ENCODE data around the gene FBXL5.

The FBXL5 gene

DNA sequence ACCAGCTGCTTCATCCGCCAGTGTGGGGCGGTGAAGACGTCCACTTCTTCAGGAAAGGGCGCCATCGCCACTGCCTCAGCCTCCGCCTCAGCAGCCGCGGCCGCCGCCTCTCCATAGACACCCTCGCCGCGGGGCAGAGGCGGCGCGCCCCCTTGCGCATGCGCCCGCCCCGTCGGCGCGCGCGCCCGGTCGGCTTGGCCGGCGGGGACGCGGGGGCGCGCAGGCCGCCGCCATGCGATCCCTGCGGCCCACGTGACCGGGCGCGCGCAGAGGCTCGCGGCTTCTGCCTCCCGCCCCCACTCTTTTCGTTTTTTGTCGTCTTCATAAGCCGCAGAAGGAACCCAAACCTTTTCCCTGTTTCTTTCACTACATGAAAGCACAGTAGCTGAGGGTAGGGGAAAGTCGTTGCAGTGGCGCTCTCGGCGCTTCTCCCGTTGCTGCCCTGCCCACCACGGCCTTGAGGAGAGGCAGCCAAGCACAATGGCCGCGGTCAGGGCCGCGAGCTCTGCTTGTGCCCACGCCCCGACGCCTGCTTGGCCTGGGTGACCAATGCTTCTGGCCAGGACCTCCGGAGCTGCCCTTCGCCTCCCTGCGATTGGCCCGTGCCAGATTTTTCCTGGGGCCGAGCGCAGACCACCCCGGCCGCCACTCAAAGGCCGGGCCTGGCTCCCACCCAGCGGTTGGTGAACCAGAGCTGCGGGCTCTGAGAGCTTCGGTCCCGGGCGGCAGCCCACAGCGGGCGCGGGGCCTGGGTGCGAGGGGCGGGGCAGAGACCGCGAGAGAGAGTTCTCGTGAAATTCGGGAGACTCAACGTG, at the start of gene FBXL5:
Gene FBXL5, minus strand, starts transcription at position 135 of the 815 bp plus-strand sequence. Its CDS starts 70 bp downstream, at position 65.
- Histone ChIP-seq H3K9ac (ENCODE audit: low read depth, low read length) (peak within 1 kb of the TSS; percentile 59), H3K4me1 (ENCODE audit: insufficient read depth, low read length) (peaks cover 16% of the 10 kb centered on the region), H3K36me3 (ENCODE audit: insufficient read depth, low read length) (peaks cover 2% of the 10 kb centered on the region; the same call in 1 of the 2 replicates), H3K9me3 (ENCODE audit: control insufficient read depth, insufficient read depth, low read length) (no peaks in the 10 kb centered on the region)

DNA sequence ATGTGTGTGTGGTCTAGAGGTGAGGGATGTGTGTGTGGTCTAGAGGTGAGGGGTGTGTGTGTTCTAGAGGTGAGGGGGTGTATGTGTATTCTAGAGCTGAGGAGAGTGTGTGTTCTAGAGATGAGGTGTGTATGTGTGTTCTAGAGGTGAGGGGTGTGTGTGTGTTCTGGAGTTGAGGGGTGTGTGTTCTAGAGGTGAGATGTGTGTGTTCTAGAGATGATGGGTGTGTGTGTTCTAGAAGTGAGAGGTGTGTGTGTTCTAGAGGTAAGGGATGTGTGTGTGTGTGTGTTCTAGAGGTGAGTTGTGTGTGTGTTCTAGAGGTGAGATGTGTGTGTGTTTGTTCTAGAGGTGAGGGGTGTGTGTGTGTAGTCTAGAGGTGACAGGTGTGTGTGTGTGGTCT, 49.0 kb upstream of the FBXL5 start:
- Histone ChIP-seq H3K9ac (ENCODE audit: low read depth, low read length) (no peak overlapping the region), H3K36me3 (ENCODE audit: insufficient read depth, low read length) (no peaks in the 10 kb centered on the region), H3K4me1 (ENCODE audit: insufficient read depth, low read length) (0 out of 2 replicates have a peak, but pooled peaks cover 2% of the 10 kb centered on the region), H3K9me3 (ENCODE audit: control insufficient read depth, insufficient read depth, low read length) (no peaks in the 10 kb centered on the region)

- Histone ChIP-seq H3K4me1 (ENCODE audit: insufficient read depth, low read length) (no peaks in the 10 kb centered on the region), H3K36me3 (ENCODE audit: insufficient read depth, low read length) (no peaks in the 10 kb centered on the region), H3K9me3 (ENCODE audit: control insufficient read depth, insufficient read depth, low read length) (no peaks in the 10 kb centered on the region), H3K9ac (ENCODE audit: low read depth, low read length) (peak overlapping the region; percentile 59; the same call in 1 of the 2 replicates)
Observed at GRCh38 chr4:15703439-15703838, 48.3 kb upstream of the FBXL5 start.

DNA sequence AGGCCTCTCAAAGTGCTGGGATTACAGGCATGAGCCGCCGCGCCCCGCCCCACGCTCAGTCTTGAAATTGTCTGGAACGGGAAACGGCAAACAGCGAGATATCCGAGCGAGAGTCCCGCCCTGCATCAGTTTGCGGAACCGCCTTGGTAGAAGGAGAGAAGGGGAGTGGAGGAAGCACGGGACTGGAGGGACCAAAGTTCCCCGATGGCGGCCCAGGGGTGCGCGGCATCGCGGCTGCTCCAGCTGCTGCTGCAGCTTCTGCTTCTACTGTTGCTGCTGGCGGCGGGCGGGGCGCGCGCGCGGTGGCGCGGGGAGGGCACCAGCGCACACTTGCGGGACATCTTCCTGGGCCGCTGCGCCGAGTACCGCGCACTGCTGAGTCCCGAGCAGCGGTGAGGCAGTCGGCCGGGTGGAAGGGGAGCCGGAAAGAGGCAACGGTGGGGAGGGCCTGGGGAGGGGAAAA, 47.8 kb upstream of the FBXL5 start, which contains the start of gene BST1:
Gene BST1, plus strand, starts transcription at position 125 of the 463 bp plus-strand sequence. Its CDS starts 80 bp downstream, at position 205.
- peak within 1 kb of the TSS; percentile 59 for H3K9ac ChIP-seq (ENCODE audit: low read depth, low read length)
- H3K4me1 ChIP-seq (ENCODE audit: insufficient read depth, low read length), result no peaks in the 10 kb centered on the region
- no peaks in the 10 kb centered on the region for H3K36me3 ChIP-seq (ENCODE audit: insufficient read depth, low read length)
- H3K9me3 ChIP-seq (ENCODE audit: control insufficient read depth, insufficient read depth, low read length), result no peaks in the 10 kb centered on the region

GRCh38 chr4:15696866-15697265, 41.7 kb upstream of the FBXL5 start:
- Histone ChIP-seq H3K36me3 (ENCODE audit: insufficient read depth, low read length) (0 out of 2 replicates have a peak, but pooled peaks cover 3% of the 10 kb centered on the region), H3K9ac (ENCODE audit: low read depth, low read length) (no peak overlapping the region), H3K4me1 (ENCODE audit: insufficient read depth, low read length) (peaks cover 8% of the 10 kb centered on the region; the same call in 1 of the 2 replicates), H3K9me3 (ENCODE audit: control insufficient read depth, insufficient read depth, low read length) (no peaks in the 10 kb centered on the region; the same call in 1 of the 2 replicates)

GRCh38 chr4:15695729-15696128, 40.6 kb upstream of the FBXL5 start:
- H3K9me3 ChIP-seq (ENCODE audit: control insufficient read depth, insufficient read depth, low read length), result no peaks in the 10 kb centered on the region; the same call in 1 of the 2 replicates
- no peak overlapping the region for H3K9ac ChIP-seq (ENCODE audit: low read depth, low read length)
- H3K4me1 ChIP-seq (ENCODE audit: insufficient read depth, low read length), result peaks cover 20% of the 10 kb centered on the region
- 0 out of 2 replicates have a peak, but pooled peaks cover 3% of the 10 kb centered on the region for H3K36me3 ChIP-seq (ENCODE audit: insufficient read depth, low read length)

- no peaks in the 10 kb centered on the region; the same call in 1 of the 2 replicates for H3K9me3 ChIP-seq (ENCODE audit: control insufficient read depth, insufficient read depth, low read length)
- H3K36me3 ChIP-seq (ENCODE audit: insufficient read depth, low read length), result 0 out of 2 replicates have a peak, but pooled peaks cover 3% of the 10 kb centered on the region
- no peak overlapping the region for H3K9ac ChIP-seq (ENCODE audit: low read depth, low read length)
- peaks cover 24% of the 10 kb centered on the region for H3K4me1 ChIP-seq (ENCODE audit: insufficient read depth, low read length)
Observed at GRCh38 chr4:15695240-15695699, 40.1 kb upstream of the FBXL5 start.

- peaks cover 30% of the 10 kb centered on the region for H3K4me1 ChIP-seq (ENCODE audit: insufficient read depth, low read length)
- H3K9me3 ChIP-seq (ENCODE audit: control insufficient read depth, insufficient read depth, low read length), result no peaks in the 10 kb centered on the region; the same call in 1 of the 2 replicates
- H3K9ac ChIP-seq (ENCODE audit: low read depth, low read length), result no peak overlapping the region
- 0 out of 2 replicates have a peak, but pooled peaks cover 3% of the 10 kb centered on the region for H3K36me3 ChIP-seq (ENCODE audit: insufficient read depth, low read length)
Observed at GRCh38 chr4:15694431-15694830, 39.3 kb upstream of the FBXL5 start.

GRCh38 chr4:15692602-15693001, 37.4 kb upstream of the FBXL5 start:
- H3K9me3 ChIP-seq (ENCODE audit: control insufficient read depth, insufficient read depth, low read length), result no peaks in the 10 kb centered on the region; the same call in 1 of the 2 replicates
- no peak overlapping the region for H3K9ac ChIP-seq (ENCODE audit: low read depth, low read length)
- H3K4me1 ChIP-seq (ENCODE audit: insufficient read depth, low read length), result peaks cover 30% of the 10 kb centered on the region
- 0 out of 2 replicates have a peak, but pooled peaks cover 3% of the 10 kb centered on the region for H3K36me3 ChIP-seq (ENCODE audit: insufficient read depth, low read length)

DNA sequence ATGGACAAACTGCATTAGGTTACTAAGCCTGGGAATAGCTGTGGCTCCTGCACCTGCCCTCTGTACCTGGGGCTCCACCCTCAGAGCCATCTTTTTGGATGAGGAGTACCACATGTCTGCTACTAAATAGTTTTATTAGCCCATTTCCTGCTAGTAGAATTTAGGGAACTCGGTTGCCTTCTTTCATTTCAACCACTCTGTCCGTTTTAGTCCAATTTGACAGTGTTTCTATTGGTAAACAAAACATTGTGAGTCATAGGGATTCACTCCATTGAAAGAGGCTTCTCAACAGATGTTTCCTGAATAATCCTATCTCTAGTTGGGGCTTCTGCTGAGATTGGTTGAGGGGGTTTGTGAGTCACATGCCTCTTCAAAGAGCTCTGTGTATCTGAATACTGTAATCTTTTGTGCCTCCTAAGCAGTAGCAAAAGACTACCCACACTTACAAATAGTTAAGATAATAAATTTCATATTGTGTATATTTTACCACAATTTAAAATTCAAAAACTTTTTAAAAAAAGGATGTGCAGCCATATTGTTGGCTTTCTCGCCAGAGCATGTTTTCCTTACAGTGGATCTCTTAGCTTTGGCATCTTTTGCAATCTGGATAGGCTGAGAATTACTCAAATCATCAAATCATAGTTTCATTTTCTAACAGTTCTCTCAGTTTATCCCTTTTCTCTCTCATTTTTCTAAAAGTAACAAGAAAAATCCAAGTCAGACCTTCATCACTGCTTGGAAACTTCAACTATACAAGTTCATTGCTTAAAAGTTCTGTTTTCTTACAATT, 36.4 kb upstream of the FBXL5 start:
- peaks cover 30% of the 10 kb centered on the region for H3K4me1 ChIP-seq (ENCODE audit: insufficient read depth, low read length)
- no peak overlapping the region for H3K9ac ChIP-seq (ENCODE audit: low read depth, low read length)
- 0 out of 2 replicates have a peak, but pooled peaks cover 3% of the 10 kb centered on the region for H3K36me3 ChIP-seq (ENCODE audit: insufficient read depth, low read length)
- no peaks in the 10 kb centered on the region; the same call in 1 of the 2 replicates for H3K9me3 ChIP-seq (ENCODE audit: control insufficient read depth, insufficient read depth, low read length)

GRCh38 chr4:15690020-15690809, 35.1 kb upstream of the FBXL5 start:
- peaks cover 3% of the 10 kb centered on the region; the same call in 1 of the 2 replicates for H3K36me3 ChIP-seq (ENCODE audit: insufficient read depth, low read length)
- H3K9me3 ChIP-seq (ENCODE audit: control insufficient read depth, insufficient read depth, low read length), result no peaks in the 10 kb centered on the region; the same call in 1 of the 2 replicates
- peaks cover 23% of the 10 kb centered on the region for H3K4me1 ChIP-seq (ENCODE audit: insufficient read depth, low read length)
- H3K9ac ChIP-seq (ENCODE audit: low read depth, low read length), result no peak overlapping the region

DNA sequence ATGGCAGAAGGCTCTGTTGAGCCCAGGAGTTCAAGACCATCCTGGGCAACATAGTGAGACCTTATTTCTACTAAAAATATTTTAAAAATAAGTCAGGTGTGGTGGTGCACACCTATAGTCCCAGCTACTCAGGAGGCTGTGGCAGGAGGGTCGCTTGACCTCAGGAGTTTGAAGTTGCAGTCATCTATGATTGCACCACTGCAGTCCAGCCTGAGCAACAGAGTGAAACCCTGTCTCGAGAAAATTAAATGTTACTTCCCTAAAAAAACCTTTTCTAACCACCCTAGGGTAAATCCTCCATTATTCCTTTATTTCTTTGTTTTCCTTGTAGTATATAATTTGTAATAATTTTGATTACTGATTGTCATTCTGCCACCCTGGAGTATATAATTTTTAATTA, 34.4 kb upstream of the FBXL5 start:
- Histone ChIP-seq H3K4me1 (ENCODE audit: insufficient read depth, low read length) (peaks cover 30% of the 10 kb centered on the region), H3K36me3 (ENCODE audit: insufficient read depth, low read length) (peaks cover 3% of the 10 kb centered on the region; the same call in 1 of the 2 replicates), H3K9ac (ENCODE audit: low read depth, low read length) (no peak overlapping the region), H3K9me3 (ENCODE audit: control insufficient read depth, insufficient read depth, low read length) (no peaks in the 10 kb centered on the region; the same call in 1 of the 2 replicates)

- no peak overlapping the region for H3K9ac ChIP-seq (ENCODE audit: low read depth, low read length)
- peaks cover 39% of the 10 kb centered on the region for H3K4me1 ChIP-seq (ENCODE audit: insufficient read depth, low read length)
- H3K9me3 ChIP-seq (ENCODE audit: control insufficient read depth, insufficient read depth, low read length), result no peaks in the 10 kb centered on the region
- H3K36me3 ChIP-seq (ENCODE audit: insufficient read depth, low read length), result peaks cover 3% of the 10 kb centered on the region; the same call in 1 of the 2 replicates
Observed at GRCh38 chr4:15688051-15688450, 32.9 kb upstream of the FBXL5 start.
